Activated T-helper 1 cell treated with anti-CD3 and anti-CD28 coated beads, Interleukin-12 subunit alpha, Interleukin-12 subunit beta, Interleukin-2, Interleukin-4 antibody, amounts not matched to agents 30 ng/mL and 10 ng/mL and 1 ng/mL, durations not matched to agents 14 hours and 24 hours and 36 hours (primary cell): ENCODE measurements around the gene RTL1. TPM values are rescaled to one million over a fixed set of nuclear protein-coding genes. Genes with fewer than 3 reads are reported as not detected.

Experiments used
- DNase-seq: peaks from one replicate; pipeline ENCODE4 v3.0.0; 2021; ENCODE audit warnings: low spot score
- H3K27ac Mint-ChIP-seq: one replicate; pipeline ENCODE4 v1.8.0; 2021; ENCODE audit warnings: mild to moderate bottlenecking, mixed read lengths
- H3K27me3 Mint-ChIP-seq: one replicate; pipeline ENCODE4 v1.8.0; 2022; ENCODE audit warnings: mild to moderate bottlenecking, moderate library complexity, mixed read lengths; ENCODE audit not compliant: insufficient read depth
- H3K36me3 Mint-ChIP-seq: one replicate; pipeline ENCODE4 v1.8.0; 2021; ENCODE audit warnings: low read depth, mixed read lengths
- H3K4me1 Mint-ChIP-seq: one replicate; pipeline ENCODE4 v1.8.0; 2021; ENCODE audit warnings: low read depth, mixed read lengths
- H3K4me3 Mint-ChIP-seq: one replicate; pipeline ENCODE4 v1.8.0; 2021; ENCODE audit warnings: mild to moderate bottlenecking, moderate library complexity, mixed read lengths
- H3K9me3 Mint-ChIP-seq: one replicate; pipeline ENCODE4 v1.8.0; 2021; ENCODE audit warnings: mixed read lengths
- intact Hi-C: fragments of 100-400 bp; cut with micrococcal nuclease; formaldehyde crosslinking; loops from one replicate; pipeline ENCODE4 v1.15.1; 2024
- total RNA-seq: library from RNA; stranded (reverse); gene quantifications from 2 replicates; pipeline ENCODE4 v1.2.3, GENCODE V29; 2022

RTL1 gene
- total RNA-seq, 1 donor from 2014 or later, result not detected

DNA sequence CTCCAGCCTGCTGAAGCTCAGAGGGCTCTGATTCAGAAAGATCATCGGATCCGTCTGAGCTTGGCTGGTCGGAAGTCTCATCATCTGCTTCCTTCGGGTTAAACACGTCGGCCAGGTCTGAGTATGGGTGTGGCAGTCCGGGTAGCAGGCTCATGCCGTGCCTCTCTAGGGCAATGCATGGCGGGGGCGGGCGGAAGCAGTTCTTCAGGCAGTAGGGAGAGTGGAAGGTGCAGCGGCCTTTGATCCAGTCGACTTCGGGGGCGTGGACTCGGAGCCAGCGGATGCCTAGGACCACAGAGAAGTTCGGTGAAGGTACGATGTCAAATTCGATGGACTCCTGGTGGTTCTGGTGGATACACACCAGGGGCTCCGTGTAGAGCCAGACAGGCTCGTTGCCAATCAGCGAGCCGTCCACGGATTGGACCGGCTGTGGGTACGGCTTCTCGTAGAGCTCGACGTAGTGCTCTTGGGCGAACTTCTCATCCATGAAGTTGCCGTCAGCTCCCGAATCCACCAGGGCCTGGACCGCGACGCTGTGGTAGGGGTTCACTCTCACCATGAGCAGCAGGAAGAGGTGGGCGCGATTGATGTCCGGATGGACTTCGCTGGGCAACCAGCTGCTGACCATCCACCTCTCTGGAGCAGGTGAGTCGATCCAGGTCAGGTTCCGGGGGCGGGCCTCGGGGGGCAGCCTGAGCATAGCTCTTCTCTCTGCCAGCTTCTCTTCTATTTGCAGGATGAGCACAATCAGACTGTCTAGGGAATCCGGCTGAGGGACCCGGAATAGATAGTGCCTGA is 20.3 kb downstream of the RTL1 start:
- H3K4me3 Mint-ChIP-seq, result no peak overlapping the region
- no peaks in the 10 kb centered on the region for H3K9me3 Mint-ChIP-seq

DNA sequence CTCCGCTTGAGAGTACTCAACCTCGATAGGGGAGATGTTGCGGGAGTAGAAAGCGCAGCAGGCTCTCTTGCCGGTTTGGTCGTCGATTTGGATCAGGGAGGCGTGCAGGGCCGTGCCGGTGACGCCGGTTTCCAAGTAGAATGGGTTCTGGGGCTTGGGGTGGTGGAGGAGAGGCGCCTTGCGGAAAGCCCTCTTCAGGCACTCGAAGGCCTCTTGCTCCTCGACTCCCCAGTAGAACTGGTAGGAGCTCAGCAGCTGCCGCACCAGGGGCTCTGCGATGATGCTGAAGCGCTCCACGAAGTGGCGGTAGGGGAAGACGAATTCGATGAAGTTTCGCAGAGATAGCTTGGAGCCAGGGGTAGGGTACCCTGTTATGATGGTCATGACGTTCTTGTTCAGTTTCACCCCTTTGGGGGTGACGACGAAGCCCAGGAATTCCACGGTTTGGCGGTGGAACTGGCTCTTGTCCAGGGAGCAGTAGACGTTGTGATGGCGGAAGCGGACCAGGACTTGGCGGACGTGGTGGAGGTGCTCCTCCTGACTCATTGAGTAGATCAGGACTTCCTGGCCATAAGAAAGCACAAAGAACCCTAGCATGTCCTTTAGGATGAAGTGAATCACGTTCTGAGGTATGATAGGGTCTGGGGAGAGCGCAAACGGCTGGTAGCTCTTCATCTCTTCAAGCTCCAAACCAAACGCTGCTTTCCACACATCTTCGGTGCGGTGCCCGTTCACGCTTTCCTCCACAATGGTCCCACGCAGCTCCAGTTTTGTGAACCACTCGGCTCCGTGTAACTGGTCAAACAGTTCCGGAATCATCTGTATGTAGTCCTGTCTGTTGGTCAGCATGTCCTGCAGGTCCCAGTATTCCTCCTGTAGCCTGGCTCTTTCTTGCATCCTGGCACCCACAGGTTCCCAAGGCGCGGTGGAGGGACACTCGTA is 21.2 kb downstream of the RTL1 start:
- peaks cover 2% of the 10 kb centered on the region for H3K27me3 Mint-ChIP-seq
- H3K9me3 Mint-ChIP-seq, result no peaks in the 10 kb centered on the region
- no peaks in the 10 kb centered on the region for H3K36me3 Mint-ChIP-seq
- no peak overlapping the region for H3K4me3 Mint-ChIP-seq
- H3K27ac Mint-ChIP-seq, result no peak overlapping the region
- H3K4me1 Mint-ChIP-seq, result no peaks in the 10 kb centered on the region
- DNase-seq, result no peak
- intact Hi-C loops, result no loop called here

More for the DNA sequence above, 20.3 kb downstream of the RTL1 start:
- Mint-ChIP-seq H3K27me3 (peaks cover 5% of the 10 kb centered on the region), H3K36me3 (no peaks in the 10 kb centered on the region), H3K4me1 (no peaks in the 10 kb centered on the region), H3K27ac (no peak overlapping the region)
- intact Hi-C loops, result no loop called here
- no peak for DNase-seq

DNA sequence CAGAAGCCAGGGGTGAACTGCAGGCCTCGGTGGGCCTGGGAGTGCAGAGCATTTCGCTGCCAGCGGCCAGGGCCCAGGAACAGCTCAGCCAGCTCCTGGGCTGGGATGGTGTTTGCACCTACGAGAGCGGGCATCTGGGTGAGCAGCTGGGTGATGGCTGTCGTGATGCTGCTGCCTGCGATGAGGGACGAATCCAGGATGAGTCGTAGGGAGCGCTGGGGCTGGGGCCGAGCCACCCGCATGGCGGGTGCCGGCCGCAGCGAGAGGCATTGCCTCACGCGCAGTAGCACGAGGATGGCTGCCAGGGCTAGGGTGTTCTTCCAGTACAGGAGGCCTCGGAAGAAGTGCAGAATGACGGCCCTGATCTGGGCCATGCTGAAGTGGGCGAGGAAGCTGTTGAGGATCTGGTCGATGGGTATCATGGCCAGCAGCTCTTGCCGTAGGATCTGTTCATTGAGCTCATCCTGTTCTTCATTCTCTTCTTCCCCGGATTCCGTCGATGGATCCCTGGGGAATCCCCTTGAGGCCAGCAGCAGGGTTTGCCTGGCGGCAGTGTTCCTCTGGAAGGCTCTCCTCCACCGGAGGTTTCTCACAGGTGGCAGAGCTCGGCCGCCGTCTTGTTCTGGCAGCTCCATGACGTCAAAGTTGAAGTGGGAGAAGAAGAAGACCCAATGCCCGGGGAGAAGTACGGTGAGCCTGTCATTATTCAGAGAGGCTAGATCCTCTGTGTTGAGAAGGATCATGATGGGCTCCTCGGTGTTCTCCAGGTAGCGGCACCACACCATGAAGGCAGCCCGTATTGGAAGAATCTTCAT is 22.1 kb downstream of the RTL1 start:
- H3K9me3 Mint-ChIP-seq, result no peaks in the 10 kb centered on the region
- H3K4me3 Mint-ChIP-seq, result no peak overlapping the region
- no peak for DNase-seq
- H3K27ac Mint-ChIP-seq, result no peak overlapping the region
- peaks cover 2% of the 10 kb centered on the region for H3K27me3 Mint-ChIP-seq
- intact Hi-C loops, result no loop called here
- H3K4me1 Mint-ChIP-seq, result no peaks in the 10 kb centered on the region
- no peaks in the 10 kb centered on the region for H3K36me3 Mint-ChIP-seq

DNA sequence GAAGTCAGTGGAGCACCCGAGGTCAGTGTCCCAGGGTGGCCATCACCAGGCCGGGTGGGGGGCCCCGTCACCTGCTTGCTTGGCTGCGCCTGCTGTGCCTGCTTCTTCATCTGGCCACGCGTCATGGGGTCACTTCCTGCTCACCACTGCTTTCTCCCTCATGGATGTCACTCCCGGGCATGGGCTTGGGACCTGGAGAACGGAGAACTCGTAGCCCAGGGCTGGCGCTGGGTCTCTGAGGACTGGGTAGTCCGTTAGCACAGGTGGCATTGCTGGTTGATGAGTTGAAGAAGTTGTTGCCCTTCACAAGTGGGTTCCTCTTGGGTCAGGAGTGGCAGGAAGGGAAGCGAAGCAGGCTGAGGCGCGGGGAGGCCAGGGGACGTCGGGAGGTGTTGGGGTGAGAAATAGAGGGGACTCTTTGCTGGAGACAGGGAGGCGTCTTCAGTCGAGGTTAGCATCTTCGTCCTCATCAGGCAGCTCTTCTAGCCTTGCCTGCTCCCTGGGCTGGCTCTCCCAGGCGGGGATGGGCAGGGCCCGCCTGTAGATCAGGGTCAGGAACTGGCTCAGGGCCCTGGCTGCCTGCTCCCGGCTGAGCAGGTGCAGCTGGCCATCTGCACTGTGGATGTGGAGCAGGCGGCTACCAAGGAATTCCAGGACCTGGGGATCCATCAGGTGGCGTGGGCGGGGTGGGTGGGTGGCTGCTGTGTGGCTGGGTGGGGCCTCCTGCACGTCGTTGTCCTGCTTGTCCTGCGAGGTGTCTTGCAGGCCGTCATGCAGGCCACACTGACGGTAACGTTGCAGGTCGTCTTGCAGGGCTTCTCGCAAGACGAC is 23.0 kb downstream of the RTL1 start:
- Mint-ChIP-seq H3K27ac (no peak overlapping the region), H3K27me3 (no peaks in the 10 kb centered on the region), H3K4me1 (no peaks in the 10 kb centered on the region), H3K9me3 (no peaks in the 10 kb centered on the region), H3K4me3 (no peak overlapping the region), H3K36me3 (no peaks in the 10 kb centered on the region)
- intact Hi-C loops, result no loop called here
- no peak for DNase-seq

DNA sequence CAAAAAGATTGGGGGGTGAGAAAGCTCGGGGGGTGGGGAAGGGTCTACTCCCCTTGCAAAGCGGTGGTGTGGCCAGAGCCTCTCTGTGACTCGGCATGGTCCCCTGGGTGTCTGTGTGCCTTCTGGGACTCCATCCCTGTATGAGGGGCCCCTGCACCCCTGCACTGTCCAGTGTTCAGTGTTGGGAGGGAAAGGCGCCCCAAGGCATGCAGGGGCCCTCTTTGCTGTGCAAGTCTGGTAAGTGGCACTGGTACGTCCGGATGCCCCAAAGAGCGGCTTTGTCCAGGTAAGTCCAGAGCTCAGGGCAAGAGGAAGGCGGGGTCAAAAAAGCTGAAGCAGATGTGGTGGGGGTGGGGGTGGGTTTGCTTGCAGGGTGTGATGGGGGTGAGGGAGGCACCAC is 23.7 kb downstream of the RTL1 start:
- Mint-ChIP-seq H3K4me1 (no peaks in the 10 kb centered on the region), H3K27ac (no peak overlapping the region), H3K27me3 (no peaks in the 10 kb centered on the region), H3K36me3 (no peaks in the 10 kb centered on the region), H3K4me3 (no peak overlapping the region), H3K9me3 (no peaks in the 10 kb centered on the region)
- intact Hi-C loops, result no loop called here
- DNase-seq, result no peak

DNA sequence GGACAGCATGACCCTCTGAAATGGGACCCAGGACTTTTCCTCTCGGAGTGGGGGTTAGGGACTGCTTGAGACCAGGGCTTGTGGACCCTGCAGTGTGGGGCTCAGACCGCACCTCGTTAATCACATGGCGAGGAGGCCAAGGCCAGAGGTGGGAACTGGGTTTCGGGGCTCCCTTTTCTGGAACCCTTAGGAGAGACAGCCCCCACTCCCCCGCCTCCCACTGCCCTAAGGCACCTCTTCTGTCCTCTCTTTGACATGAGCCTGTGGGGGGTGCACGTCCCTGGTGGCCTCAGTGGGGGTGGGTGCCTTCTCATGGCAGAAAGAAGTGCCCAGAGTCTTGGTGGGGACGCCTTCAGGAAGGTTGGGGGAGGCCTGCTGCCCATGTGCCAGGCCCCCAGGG is 24.3 kb downstream of the RTL1 start:
- no peak overlapping the region for H3K27ac Mint-ChIP-seq
- intact Hi-C loops, result no loop called here
- no peaks in the 10 kb centered on the region for H3K9me3 Mint-ChIP-seq
- no peaks in the 10 kb centered on the region for H3K36me3 Mint-ChIP-seq
- H3K4me3 Mint-ChIP-seq, result no peak overlapping the region
- H3K27me3 Mint-ChIP-seq, result no peaks in the 10 kb centered on the region
- DNase-seq, result no peak
- H3K4me1 Mint-ChIP-seq, result no peaks in the 10 kb centered on the region

DNA sequence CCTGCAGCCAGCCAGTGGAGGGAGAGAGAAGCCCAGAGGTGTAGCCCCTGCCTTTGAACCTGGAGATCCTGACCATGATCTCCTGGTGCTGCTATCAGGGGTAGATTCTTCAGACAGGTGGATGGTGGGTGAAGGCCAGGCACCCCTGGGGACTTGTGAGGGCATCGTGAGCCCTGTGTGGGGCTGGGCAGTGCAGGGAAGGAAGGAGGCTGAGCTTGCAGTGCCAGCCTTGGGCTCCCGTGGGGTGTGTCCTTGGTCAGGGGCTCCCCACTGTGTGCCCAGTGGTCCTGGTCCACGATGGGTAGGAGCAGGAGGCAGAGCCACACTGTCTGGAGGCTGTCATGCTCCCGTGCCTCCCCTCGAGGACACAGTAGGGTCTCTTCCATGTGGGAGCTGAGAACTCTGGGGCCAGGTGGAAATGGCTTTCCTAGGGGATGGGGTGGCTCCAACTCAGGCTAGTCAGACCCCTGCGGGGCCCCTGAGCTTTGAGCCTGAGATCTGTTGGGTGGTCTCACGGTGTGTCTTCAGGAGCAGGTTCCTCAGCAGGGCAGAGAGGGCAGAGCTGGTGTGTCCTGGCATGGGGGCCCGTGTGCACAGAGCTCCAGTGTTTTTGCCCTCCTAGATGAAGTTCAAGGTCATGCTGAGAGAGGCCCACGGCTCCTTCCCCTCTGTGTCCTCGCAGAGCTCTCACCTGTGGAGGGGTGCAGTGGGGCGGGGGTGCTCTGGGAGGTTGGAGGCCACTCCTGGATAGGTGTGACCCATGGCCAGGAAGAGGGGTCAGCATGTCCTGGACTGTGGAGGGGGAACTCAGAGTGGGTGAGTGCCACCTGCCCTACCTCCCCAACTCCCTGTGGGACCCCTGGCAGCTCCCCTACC is 25.0 kb downstream of the RTL1 start:
- DNase-seq, result no peak

DNA sequence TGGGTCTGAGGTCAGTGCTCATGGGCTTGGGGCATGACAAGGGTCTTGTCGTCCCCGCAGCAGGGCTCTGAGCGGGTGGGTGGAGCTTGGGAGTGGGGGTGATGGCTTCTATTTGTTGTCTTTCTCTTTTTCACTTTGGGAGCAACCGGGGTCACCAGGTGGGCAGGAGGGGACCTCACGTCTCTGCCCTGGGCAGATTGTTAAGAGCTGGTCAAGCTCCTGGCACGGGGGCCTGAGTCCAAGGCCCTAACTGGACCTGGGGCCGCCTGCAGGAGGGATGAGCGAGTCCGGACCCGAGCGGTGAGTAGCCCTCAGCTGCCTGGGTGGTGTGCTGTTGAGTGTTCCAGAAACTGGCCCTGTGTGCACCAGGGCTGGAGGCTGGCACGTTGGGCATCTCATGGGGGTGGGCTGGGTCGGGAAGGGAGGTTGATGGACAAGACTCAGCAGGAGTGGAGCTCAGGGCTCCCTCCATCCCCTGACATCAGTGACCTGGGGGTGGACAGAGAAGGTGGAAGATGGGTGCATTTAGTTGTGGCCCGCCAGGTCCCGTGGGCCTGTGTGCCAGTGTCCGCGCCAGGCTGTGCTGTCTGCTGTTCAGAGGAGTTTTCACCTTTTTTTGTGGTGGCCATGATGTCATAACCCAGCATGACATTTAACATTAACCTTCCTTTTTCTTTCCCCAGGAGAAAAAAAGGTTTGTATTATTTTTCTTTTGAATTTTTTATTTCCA is 27.5 kb downstream of the RTL1 start:
- intact Hi-C loops, result no loop called here
- DNase-seq, result no peak
- Mint-ChIP-seq H3K36me3 (no peaks in the 10 kb centered on the region), H3K9me3 (peaks cover 3% of the 10 kb centered on the region), H3K27me3 (no peaks in the 10 kb centered on the region), H3K4me3 (no peak overlapping the region), H3K4me1 (no peaks in the 10 kb centered on the region), H3K27ac (no peak overlapping the region)

More for the DNA sequence above, 25.0 kb downstream of the RTL1 start:
- no peak overlapping the region for H3K27ac Mint-ChIP-seq
- no peaks in the 10 kb centered on the region for H3K4me1 Mint-ChIP-seq
- no peaks in the 10 kb centered on the region for H3K9me3 Mint-ChIP-seq
- intact Hi-C loops, result no loop called here
- H3K27me3 Mint-ChIP-seq, result no peaks in the 10 kb centered on the region
- no peaks in the 10 kb centered on the region for H3K36me3 Mint-ChIP-seq
- H3K4me3 Mint-ChIP-seq, result no peak overlapping the region

DNA sequence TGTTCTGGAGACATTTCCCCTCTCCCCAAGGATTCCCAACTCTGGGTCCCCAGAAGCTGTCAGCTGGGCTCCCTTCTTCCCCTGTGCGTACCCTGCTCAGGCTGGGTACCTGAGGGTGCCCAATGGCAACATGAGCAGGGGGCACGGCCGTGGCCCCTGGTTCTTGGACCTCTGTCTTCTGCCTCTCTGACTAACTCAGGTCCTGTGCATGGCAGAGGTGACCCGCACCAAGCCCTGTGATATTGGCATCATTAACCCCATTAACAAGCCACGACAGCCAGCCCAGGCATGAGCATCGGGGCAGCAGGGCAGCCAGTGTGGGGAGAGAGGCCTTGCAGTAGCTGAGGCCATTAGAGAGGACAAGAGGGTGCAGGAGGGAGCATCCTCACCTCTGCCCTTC is 28.4 kb downstream of the RTL1 start:
- no peak for DNase-seq

DNA sequence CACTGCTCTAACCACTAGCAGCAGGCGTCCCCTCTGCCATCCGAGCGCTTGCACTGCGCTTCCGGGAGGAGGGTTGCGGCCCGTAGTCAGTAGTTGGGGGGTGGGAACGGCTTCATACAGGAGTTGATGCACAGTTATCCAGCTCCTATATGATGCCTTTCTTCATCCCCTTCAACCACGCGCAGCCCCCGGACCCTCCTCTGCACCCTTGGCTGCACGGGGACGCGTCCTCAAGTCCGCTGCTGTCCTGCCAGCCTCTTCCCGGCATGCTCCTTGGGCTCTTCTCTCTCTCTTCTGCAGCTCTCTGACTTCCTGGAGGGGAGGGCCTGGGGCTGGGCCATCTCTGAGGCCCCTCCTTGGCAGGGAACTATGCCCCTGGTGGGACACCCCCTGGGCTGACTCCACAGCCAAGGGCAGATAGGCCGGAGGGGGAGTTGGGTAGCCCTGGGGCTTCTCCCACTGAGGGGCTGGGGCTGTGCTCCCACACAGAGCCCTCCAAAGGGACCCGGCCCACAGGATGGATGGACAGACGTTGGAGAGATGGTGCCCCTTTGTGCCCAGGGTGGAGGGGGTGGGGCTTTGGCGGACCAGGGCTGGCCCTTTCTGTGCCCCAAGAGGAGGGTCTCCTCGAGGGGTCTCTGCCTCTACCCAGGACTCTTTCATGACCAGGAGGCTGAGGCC is 29.0 kb downstream of the RTL1 start:
- Mint-ChIP-seq H3K9me3 (peaks cover 3% of the 10 kb centered on the region), H3K27ac (no peak overlapping the region), H3K36me3 (no peaks in the 10 kb centered on the region), H3K4me3 (no peak overlapping the region), H3K4me1 (no peaks in the 10 kb centered on the region), H3K27me3 (no peaks in the 10 kb centered on the region)
- DNase-seq, result no peak
- intact Hi-C loops, result no loop called here

More for the DNA sequence above, 28.4 kb downstream of the RTL1 start:
- H3K27me3 Mint-ChIP-seq, result no peaks in the 10 kb centered on the region
- H3K4me1 Mint-ChIP-seq, result no peaks in the 10 kb centered on the region
- peaks cover 3% of the 10 kb centered on the region for H3K9me3 Mint-ChIP-seq
- H3K4me3 Mint-ChIP-seq, result no peak overlapping the region
- intact Hi-C loops, result no loop called here
- no peaks in the 10 kb centered on the region for H3K36me3 Mint-ChIP-seq
- no peak overlapping the region for H3K27ac Mint-ChIP-seq

DNA sequence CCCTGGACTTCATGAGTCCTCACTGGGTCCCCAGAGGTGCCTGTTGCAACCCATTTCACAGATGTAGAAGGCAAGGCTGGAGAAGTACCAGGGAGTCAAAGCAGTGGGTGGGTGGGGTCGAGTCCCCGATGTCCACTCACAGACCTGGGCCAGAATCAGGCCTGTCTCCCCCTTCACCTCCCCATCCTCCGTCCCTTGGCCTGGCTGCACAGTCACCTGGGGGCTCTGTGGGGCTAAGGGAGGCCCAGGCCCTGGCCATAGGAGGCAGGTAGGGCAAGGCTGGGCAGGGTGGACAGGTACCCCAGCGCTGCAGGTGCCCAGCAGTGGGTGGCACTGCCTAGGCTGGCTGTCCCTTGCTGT is 29.5 kb downstream of the RTL1 start:
- Mint-ChIP-seq H3K27ac (no peak overlapping the region), H3K36me3 (no peaks in the 10 kb centered on the region), H3K9me3 (peaks cover 3% of the 10 kb centered on the region), H3K27me3 (no peaks in the 10 kb centered on the region), H3K4me3 (no peak overlapping the region), H3K4me1 (no peaks in the 10 kb centered on the region)
- intact Hi-C loops, result no loop called here
- no peak for DNase-seq
